Measurements from ENCODE around the gene GOLGA1.
A peak's percentile ranks its signal among the peaks of the same experiment; 100 is the strongest.

Gene GOLGA1

GRCh38 chr9:124880501-124880900 lies 60.4 kb downstream of the GOLGA1 start:
- no peak for DNase-seq

GRCh38 chr9:124879226-124879625 lies 61.7 kb downstream of the GOLGA1 start:
- DNase-seq, result no peak

- no peak for DNase-seq
These were observed 62.4 kb downstream of the GOLGA1 start for GRCh38 chr9:124878518-124878917.

- no peak for DNase-seq
These were observed 62.9 kb downstream of the GOLGA1 start for GRCh38 chr9:124878021-124878420.

- no peak for DNase-seq
These were observed 63.7 kb downstream of the GOLGA1 start for GRCh38 chr9:124877021-124877782.

GRCh38 chr9:124875501-124875900 lies 65.4 kb downstream of the GOLGA1 start:
- no peak for DNase-seq

- DNase-seq, result no peak
These were observed 67.2 kb downstream of the GOLGA1 start for GRCh38 chr9:124873664-124874063.

GRCh38 chr9:124871156-124871561 lies 69.7 kb downstream of the GOLGA1 start:
- DNase-seq, result no peak

GRCh38 chr9:124870723-124871122 lies 70.2 kb downstream of the GOLGA1 start:
- DNase-seq, result no peak

- no peak for DNase-seq
These were observed 70.8 kb downstream of the GOLGA1 start for GRCh38 chr9:124869986-124870560.

- no peak for DNase-seq
These were observed 71.4 kb downstream of the GOLGA1 start for GRCh38 chr9:124869466-124869985.

GRCh38 chr9:124868511-124869465 lies 72.1 kb downstream of the GOLGA1 start:
- peak; percentile 55 for DNase-seq

- DNase-seq, result peak; percentile 74
These were observed 77.5 kb downstream of the GOLGA1 start for GRCh38 chr9:124863371-124863871.

GRCh38 chr9:124861342-124862229 lies 79.3 kb downstream of the GOLGA1 start, which contains the start of the genes ARPC5L and RPL35:
ARPC5L (plus strand) TSS chr9:124862130; CDS start chr9:124869291, 7,161 bp downstream.
RPL35 (minus strand) TSS chr9:124861957; CDS start chr9:124861912, 45 bp downstream.
- DNase-seq, result peak; percentile 85

- no peak for DNase-seq
These were observed 80.1 kb downstream of the GOLGA1 start for GRCh38 chr9:124860582-124861341.

- DNase-seq, result no peak
These were observed 80.9 kb downstream of the GOLGA1 start for GRCh38 chr9:124859803-124860581.

- DNase-seq, result no peak
These were observed 82.4 kb downstream of the GOLGA1 start for GRCh38 chr9:124858330-124859046.

GRCh38 chr9:124857533-124858162 lies 83.2 kb downstream of the GOLGA1 start:
- DNase-seq, result no peak
